ENCODE measurements around the gene IFNA16.
"Not testable (repeated sequence)": the region's sequence is repeated elsewhere in the genome, so short reads cannot be mapped to it uniquely, and the experiment has no call there.

IFNA16 gene

GRCh38 chr9:21217211-21217610 lies at the start of gene IFNA16:
Gene IFNA16, minus strand, starts transcription at chr9:21217311. Its CDS starts 6 bp downstream, at chr9:21217305.
- not testable (repeated sequence) for DNase-seq

DNA sequence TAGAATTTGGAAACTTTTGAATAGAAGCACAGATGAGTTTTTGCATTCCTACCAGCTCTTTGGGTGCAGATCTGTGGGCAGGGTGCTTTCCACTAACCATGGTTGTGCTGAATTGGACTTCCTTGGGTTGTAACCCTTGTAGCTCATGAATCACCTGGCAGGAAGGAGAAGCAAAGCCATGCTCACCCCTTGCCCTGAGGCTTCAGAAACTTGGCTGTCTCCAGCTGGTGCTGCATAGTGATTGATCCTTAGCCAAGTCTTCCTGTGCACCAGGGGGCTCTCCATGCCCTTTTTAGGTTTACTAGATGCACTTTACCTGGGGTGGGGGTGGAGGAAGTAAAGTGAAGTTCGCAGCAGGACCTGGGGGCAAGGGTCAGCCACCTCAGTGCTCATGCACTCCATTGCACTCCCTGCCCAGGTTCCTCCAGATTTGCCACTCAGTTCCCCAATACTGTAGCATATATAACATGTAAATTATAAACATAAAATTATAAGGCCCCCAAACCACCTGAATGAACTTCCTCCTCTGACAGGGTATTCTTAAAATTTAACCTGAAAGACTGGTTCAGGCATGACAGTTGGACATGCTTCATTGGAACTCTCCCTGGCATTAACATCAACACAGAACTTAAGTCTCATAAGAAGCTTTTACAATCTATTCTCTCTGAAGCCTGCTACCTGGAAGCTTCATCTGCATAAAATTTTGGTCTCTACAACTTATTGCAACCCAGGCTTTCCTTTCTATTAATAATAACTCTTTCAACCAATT lies 48.5 kb upstream of the IFNA16 start:
- DNase-seq, result peak; percentile 96

- no peak for DNase-seq
Measured at GRCh38 chr9:21255538-21256212, 38.6 kb upstream of the IFNA16 start.

- DNase-seq, result peak; percentile 13
Measured at GRCh38 chr9:21252721-21253547, 35.8 kb upstream of the IFNA16 start.

- DNase-seq, result no peak
Measured at GRCh38 chr9:21251638-21252037, 34.5 kb upstream of the IFNA16 start.

DNA sequence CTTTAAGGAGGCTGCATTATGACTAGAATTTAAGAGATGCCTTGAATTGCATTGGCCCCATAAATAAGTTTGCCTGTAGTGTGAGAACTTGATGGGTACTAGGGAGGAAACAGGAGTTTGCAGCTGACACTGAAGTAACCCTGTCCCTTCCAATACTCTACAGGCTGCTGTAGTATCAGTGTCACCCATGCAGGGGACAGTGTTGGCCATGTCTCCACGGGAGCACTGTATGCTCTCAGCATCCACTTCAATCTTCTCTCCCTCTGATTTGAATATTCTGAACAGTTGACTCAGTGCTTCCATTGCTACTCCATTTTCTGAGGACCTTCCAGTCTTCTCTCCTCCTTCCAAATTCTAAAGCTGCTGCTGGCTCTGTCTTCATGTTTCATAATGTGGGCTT lies 34.1 kb upstream of the IFNA16 start:
- no peak for DNase-seq

GRCh38 chr9:21244836-21245235 lies 27.7 kb upstream of the IFNA16 start:
- DNase-seq, result no peak

DNA sequence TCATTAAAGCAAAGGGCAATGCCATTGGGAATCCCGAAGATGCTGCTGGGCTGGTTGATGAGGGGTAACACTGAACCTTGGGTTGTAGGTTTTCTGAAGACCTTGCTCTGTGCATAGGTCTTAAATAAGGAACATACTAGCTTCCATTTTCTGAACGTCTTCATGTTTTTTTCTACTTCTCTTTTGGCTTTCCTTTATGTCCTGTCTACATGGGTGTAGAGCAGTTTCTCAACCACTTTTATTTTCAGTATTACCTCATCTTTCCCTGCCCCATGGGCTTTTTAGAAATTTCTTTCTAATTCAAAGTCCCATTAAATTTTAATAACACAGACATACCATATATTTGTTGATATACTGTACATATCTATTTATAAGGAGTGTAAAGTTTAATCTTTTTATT lies 22.8 kb upstream of the IFNA16 start, which contains the start of gene IFNA14:
Gene IFNA14, minus strand, starts transcription at position 95 of the 400 bp plus-strand sequence. Its CDS starts 70 bp downstream, at position 25.
- DNase-seq, result no peak

GRCh38 chr9:21236360-21236714 lies 19.2 kb upstream of the IFNA16 start:
- DNase-seq, result not testable (repeated sequence)

GRCh38 chr9:21235468-21236359 lies 18.6 kb upstream of the IFNA16 start:
- DNase-seq, result peak; percentile 5

DNA sequence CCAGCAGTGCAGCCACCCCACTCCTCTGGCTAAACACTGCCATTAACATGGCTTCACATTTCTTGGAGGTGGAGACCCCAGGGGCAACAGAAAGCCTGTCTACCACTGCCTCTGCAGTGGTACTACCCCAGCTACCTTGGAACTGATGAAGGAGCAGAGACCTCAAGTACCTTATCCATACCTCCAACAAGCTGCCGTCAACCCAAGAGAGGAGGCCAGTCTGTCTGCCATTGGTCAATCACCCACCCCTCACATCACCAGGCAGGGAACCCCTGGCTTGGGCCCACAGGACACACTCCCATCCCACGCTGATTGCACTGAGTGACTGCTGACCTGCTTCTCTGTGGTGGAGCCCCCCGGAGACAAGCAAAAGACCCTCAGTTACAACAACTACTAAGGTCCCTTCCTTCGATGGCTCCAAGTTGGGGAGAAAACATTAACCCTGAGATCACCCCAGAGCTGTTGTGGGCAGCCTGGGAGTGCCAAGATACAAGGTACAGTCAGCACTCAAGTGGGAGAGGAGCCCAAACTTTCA lies 17.1 kb upstream of the IFNA16 start:
- DNase-seq, result no peak

DNA sequence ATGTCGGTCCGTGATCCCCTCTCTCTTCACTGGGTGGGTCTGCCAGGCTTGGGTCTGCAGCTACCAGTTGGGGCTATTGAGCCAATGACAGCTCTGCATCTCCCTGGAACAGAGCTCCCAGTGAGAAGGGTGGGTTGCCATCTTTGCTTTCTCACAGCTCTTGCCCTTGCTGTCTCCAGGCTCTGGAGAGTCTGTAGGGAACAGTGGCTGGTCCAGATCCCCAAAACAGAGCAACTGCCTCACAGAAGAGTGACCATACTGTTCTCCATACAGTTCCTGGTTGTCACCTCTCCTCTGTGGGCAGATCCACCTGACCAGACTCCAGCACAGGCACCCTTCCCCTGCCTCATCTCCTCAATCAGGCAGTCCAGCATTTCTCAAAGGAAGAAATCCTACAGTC lies 16.1 kb upstream of the IFNA16 start:
- no peak for DNase-seq

GRCh38 chr9:21228122-21228521 lies 11.0 kb upstream of the IFNA16 start, which contains the start of gene IFNA17:
Gene IFNA17, minus strand, starts transcription at chr9:21228222. Its CDS starts 49 bp downstream, at chr9:21228173.
- DNase-seq, result no peak

- DNase-seq, result not testable (repeated sequence)
Measured at GRCh38 chr9:21213411-21214326, 3.4 kb downstream of the IFNA16 start.

DNA sequence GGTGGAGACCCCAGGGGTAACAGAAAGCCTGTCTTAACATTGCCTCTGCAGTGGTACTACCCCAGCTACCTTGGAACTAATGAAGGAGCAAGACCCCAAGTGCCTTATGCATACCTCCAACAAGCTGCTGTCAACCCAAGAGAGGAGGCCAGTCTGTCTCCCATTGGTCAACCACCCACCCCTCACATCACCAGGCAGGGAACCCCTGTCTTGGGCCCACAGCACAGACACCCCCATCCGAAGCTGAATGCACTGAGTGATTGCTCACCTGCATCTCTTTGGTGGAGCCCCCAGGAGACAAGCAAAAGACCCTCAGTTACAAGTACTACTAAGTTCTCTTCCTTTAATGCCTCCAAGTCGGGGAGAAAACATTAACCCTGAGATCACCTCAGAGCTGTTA lies 5.0 kb downstream of the IFNA16 start:
- DNase-seq, result not testable (repeated sequence)

DNA sequence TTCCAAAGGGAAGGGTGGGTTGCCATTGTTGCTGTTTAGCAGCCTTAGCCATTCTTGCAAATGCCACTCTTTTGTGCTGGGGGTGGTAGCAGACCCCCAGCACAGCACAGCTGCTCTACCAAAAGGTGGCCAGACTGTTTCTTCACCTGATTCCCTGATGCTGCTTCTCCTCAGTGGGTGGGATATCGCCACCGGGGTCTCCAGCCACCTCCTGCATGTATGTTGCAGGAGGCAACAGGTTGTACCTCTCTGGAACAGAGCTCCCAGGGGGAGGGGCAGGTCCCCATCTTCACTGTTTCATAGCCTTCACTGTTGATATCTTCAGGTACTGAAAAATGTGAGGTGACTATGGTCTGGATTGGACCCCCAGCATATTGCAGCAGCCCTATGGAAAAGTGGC lies 6.3 kb downstream of the IFNA16 start:
- not testable (repeated sequence) for DNase-seq

DNA sequence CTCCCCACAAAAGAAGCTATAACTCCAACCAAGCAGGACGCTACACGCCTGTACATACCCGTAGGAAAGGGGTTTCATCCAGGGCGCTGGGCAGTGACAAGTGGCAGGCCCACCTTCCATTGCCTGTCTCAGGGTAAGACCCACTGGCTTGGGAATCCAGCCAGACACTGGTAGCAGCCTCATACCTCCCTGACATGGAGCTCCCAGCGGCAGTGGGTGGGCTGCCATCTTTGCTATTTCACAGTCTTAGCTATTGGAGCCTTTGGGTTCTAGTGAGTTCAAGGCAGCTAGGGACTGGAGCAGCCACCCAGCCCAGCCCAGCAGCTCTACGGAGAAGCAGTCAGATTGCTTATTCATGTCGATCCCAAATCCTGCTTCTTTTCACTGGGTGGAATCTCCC lies 6.8 kb downstream of the IFNA16 start:
- DNase-seq, result no peak

GRCh38 chr9:21207043-21207442 lies 10.1 kb downstream of the IFNA16 start, which contains the start of gene IFNA10:
Gene IFNA10, minus strand, starts transcription at chr9:21207143. Its CDS starts 46 bp downstream, at chr9:21207097.
- DNase-seq, result not testable (repeated sequence)

GRCh38 chr9:21205204-21205603 lies 11.9 kb downstream of the IFNA16 start:
- no peak for DNase-seq

- not testable (repeated sequence) for DNase-seq
Measured at GRCh38 chr9:21202105-21202504, 15.0 kb downstream of the IFNA16 start, which contains the start of gene IFNA7. Gene IFNA7, minus strand, starts transcription at chr9:21202205. Its CDS starts 40 bp downstream, at chr9:21202165.

Measured in DMS79 (cell line).